ENCODE data around the gene NLRP5.

DNA sequence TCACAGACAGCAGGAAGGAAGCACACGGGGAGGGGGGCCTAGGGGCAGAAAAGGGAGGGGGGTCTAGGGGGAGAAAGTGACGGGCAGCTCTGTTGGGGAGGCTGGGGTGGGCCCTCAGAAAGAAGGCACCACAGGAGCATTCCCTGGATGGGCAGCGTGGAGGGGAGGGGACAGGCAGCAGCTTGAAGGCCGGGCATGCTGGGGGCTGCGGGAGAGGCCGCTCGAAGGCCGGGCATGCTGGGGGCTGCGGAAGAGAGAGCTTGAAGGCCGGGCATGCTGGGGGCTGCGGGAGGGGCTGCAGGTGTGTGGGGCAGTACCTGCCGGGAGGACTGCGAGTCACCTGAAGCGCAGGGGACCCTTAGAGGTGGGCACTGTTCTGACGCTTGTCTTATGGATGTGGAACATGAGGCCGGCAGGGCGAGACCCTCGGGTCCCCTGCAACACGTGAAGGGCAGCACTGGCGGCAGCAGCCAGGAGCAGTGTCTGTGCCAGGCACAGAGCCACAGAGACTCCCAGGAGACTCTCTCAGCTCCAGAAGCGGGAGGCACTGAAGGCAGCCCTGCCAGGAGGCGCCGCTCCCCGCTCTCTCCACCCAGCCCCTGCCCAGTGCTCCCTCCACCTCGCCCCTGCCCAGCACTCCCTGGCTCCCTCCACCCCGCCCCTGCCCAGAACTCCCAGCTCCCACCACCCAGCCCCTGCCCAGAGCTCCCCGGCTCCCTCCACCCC is 121.2 kb downstream of the NLRP5 start:
- TF ChIP-seq, protein P1, sequence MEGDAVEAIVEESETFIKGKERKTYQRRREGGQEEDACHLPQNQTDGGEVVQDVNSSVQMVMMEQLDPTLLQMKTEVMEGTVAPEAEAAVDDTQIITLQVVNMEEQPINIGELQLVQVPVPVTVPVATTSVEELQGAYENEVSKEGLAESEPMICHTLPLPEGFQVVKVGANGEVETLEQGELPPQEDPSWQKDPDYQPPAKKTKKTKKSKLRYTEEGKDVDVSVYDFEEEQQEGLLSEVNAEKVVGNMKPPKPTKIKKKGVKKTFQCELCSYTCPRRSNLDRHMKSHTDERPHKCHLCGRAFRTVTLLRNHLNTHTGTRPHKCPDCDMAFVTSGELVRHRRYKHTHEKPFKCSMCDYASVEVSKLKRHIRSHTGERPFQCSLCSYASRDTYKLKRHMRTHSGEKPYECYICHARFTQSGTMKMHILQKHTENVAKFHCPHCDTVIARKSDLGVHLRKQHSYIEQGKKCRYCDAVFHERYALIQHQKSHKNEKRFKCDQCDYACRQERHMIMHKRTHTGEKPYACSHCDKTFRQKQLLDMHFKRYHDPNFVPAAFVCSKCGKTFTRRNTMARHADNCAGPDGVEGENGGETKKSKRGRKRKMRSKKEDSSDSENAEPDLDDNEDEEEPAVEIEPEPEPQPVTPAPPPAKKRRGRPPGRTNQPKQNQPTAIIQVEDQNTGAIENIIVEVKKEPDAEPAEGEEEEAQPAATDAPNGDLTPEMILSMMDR (IDR thresholded peaks at IDR 0.05; ENCODE audit: low read depth, low read length): no peak
- no peak for TF ChIP-seq EZH2phosphoT487 (IDR thresholded peaks at IDR 0.05; ENCODE audit: low read depth)

Measured in OCI-LY3 (cell line).